Spleen (tissue), 11 donors: ENCODE measurements around the gene PCCA. TPM values are rescaled to one million over a fixed set of nuclear protein-coding genes. Genes with fewer than 3 reads are reported as not detected.

ENCODE experiments used
- DNase-seq: peaks from one replicate; pipeline ENCODE4 v3.0.0-alpha.2; 2020
- H3K27ac ChIP-seq, 8 donors: fragments of 200-600 bp; sonication (generic) in 7 of 8; 1 replicate in 4 of 8; 2 replicates in 4 of 8; pipeline versions ENCODE4 v1.5.0 to v1.8.0; 2016 to 2021; ENCODE audit warnings: inconsistent platforms in 4 of 8, mild to moderate bottlenecking in 4 of 8, moderate library complexity in 1 of 8
- H3K27me3 ChIP-seq, 7 donors: fragments of 200-600 bp; sonication (generic) in 6 of 7; replicated peaks in 1 of 7; 1 replicate in 4 of 7; 2 replicates in 3 of 7; pipeline versions ENCODE4 v1.5.0 to v1.8.0; 2016 to 2021; ENCODE audit warnings: inconsistent platforms in 3 of 7, mild to moderate bottlenecking in 1 of 7
- H3K36me3 ChIP-seq, 6 donors: fragments of 200-600 bp; sonication (generic) in 5 of 6; 1 replicate in 4 of 6; 2 replicates in 2 of 6; pipeline versions ENCODE4 v1.5.0 to v1.8.0; 2016 to 2021; ENCODE audit warnings: inconsistent platforms in 2 of 6
- H3K4me1 ChIP-seq, 6 donors: fragments of 200-600 bp; sonication (generic) in 5 of 6; 1 replicate in 3 of 6; 2 replicates in 3 of 6; pipeline versions ENCODE4 v1.5.0 to v1.8.0; 2016 to 2021; ENCODE audit warnings: inconsistent platforms in 3 of 6
- H3K4me3 ChIP-seq, 8 donors: fragments of 200-600 bp; sonication (generic) in 7 of 8; 1 replicate in 4 of 8; 2 replicates in 4 of 8; pipeline versions ENCODE4 v1.5.0 to v1.8.0; 2016 to 2021; ENCODE audit warnings: inconsistent platforms in 4 of 8, mild to moderate bottlenecking in 4 of 8, moderate library complexity in 2 of 8
- H3K9me3 ChIP-seq, 8 donors: fragments of 200-600 bp; sonication (generic) in 7 of 8; 1 replicate in 4 of 8; 2 replicates in 4 of 8; pipeline versions ENCODE4 v1.5.0 to v1.8.0; 2016 to 2021; ENCODE audit warnings: inconsistent platforms in 4 of 8
- CTCF ChIP-seq, 11 experiments: fragments of 200-600 bp in 7 of 11; fragments of 450-650 bp in 4 of 11; sonication (generic) in 4 of 11; IDR thresholded peaks in 8 of 11; conservative IDR thresholded peaks in 3 of 11; 1 replicate in 7 of 11; 2 replicates in 4 of 11; pipeline versions ENCODE4 v1.4.0 to v1.8.0; 2016 to 2021; ENCODE audit warnings: antibody characterized with exemption in 11 of 11, inconsistent platforms in 4 of 11, mild to moderate bottlenecking in 1 of 11
- POLR2A ChIP-seq, 3 donors: fragments of 450-650 bp; IDR thresholded peaks; one replicate each; pipeline ENCODE4 v1.5.1; 2017; ENCODE audit warnings: antibody characterized with exemption in 3 of 3, mild to moderate bottlenecking in 1 of 3
- POLR2AphosphoS5 ChIP-seq, 3 donors: sonication (generic); formaldehyde crosslinking; IDR thresholded peaks; one replicate each; pipeline ENCODE4 v1.5.1; 2017; ENCODE audit warnings: antibody characterized with exemption in 3 of 3
- WGBS, 5 donors: extraction: QIAGEN DNeasy Blood & Tissue Kit in 3 of 5; methylation state at CpG; one replicate each; pipeline versions ENCODE4 v1.1.5 to v1.1.7; 2013 to 2018; 5-methylcytosine and 5-hydroxymethylcytosine counted together
- intact Hi-C: fragments of 100-400 bp; cut with DNase I; formaldehyde crosslinking; loops from one replicate; pipeline ENCODE4 v1.15.0; 2023; ENCODE audit warnings: low total_unique reads
- polyA plus RNA-seq, 3 donors: library from polyadenylated mRNA; stranded (reverse); fragments of 200-250 nt; gene quantifications; one replicate each; pipeline ENCODE4 v1.2.1, GENCODE V29; 2013
- total RNA-seq, 7 donors: library from RNA; depleted of rRNA in 3 of 7; stranded (reverse); fragments of >200 nt in 3 of 7; fragmentation: NEBNext Ultra II Directional in 4 of 7; extraction: Animal tissue kit (Norgen Biotek cat#: 25700) in 4 of 7; gene quantifications; one replicate each; pipeline versions ENCODE4 v1.1.0 to v1.2.1, GENCODE V29; 2016 to 2021
- donor health status: healthy with polysubstance abuse.
- donor health status: DM: no; HTN: no; CAD: no; lungs with moderate emphysema.
- donor health status: DM: no; HTN: no; CAD: no.
- donor health status: Bipolar disorder and iron deficiency.
- donor health status: healthy.
- donor health status: DM: no; HTN: no; CAD: no.
- donor health status: DM: yes; HTN: yes; CAD: no.

The PCCA gene
- total and polyA plus RNA-seq, 10 donors = 9.3 to 54.9 (median 43.9) TPM

DNA sequence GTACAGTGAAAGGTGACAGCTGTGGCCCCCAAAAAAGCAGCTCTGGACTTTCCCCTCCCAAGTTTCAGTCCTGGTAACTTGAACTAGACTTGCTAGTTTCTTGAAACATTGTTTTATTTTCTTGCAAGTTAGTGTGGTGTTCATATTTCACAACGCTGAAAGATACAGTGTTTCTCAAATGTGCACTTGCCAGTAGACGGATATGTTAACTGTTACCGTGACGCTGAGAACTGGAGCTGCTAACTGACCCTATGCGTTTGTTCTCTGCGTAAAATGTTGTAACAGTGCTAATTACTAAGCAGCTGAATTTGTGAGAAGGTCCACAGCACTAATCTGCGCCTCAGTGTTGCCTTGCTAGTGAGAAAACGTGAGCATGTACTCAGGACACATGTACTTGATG is 420.1 kb downstream of the PCCA start:
- Histone ChIP-seq H3K9me3 (no peaks in the 10 kb centered on the region), H3K4me3 (no peak overlapping the region), H3K36me3 (no peaks in the 10 kb centered on the region), H3K27ac (no peak overlapping the region), H3K27me3 (no peaks in the 10 kb centered on the region), H3K4me1 (peaks cover 0 to 19% (median 14%) of the 10 kb centered on the region in 6 donors)
- intact Hi-C loops = no loop called here
- DNase-seq = no peak
- WGBS, 5 donors = 81 to 93% (median 90%) methylated on average over 8 of the region's 8 CpGs
- TF ChIP-seq POLR2A (IDR thresholded peaks at IDR 0.05) (no peak), POLR2AphosphoS5 (IDR thresholded peaks at IDR 0.05) (no peak), CTCF (IDR thresholded peaks at IDR 0.05 in 8 of 11, conservative IDR thresholded peaks at IDR 0.05 in 3 of 11) (no peak)

GRCh38 chr13:100510208-100510957 is 421.5 kb downstream of the PCCA start:
- Histone ChIP-seq H3K36me3 (no peaks in the 10 kb centered on the region), H3K4me1 (peaks cover 4 to 31% (median 21%) of the 10 kb centered on the region in 6 donors), H3K27me3 (no peaks in the 10 kb centered on the region), H3K27ac (no peak overlapping the region), H3K9me3 (no peaks in the 10 kb centered on the region), H3K4me3 (no peak overlapping the region)
- DNase-seq = no peak
- intact Hi-C loops = loop anchor here (5.0 to 10.0 kb wide), 2 partner anchors 276 to 593 kb away; no protein-coding TSS in a partner anchor
- WGBS, 5 donors = 93 to 98% (median 95%) methylated on average over 8 to 11 of the region's 11 CpGs
- TF ChIP-seq POLR2AphosphoS5 (IDR thresholded peaks at IDR 0.05) = no peak
- no peak for TF ChIP-seq CTCF (IDR thresholded peaks at IDR 0.05 in 8 of 11, conservative IDR thresholded peaks at IDR 0.05 in 3 of 11)
- no peak for TF ChIP-seq POLR2A (IDR thresholded peaks at IDR 0.05)

DNA sequence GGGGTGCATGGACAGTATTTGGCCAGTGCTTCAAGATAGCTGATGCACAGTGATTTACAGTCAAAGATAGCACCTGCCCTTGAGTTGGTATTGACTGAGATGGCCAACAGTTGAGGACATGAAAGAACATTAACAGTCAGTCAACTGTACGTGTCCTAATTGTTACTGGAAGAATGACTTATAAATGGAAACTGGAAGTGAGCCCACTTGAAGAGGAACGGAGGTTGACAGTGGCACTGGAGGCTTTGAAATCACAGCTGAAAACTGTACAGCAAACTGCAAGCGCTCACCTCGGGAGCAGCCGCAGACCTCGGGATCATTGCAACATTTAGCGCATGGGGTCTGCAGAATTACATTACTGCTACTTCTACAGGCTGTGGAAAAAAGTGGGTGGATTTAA is 422.6 kb downstream of the PCCA start:
- H3K4me3 ChIP-seq = no peak overlapping the region
- H3K27ac ChIP-seq = no peak overlapping the region
- 57 to 75% (median 66%) methylated on average over 7 of the region's 7 CpGs for WGBS, 5 donors
- DNase-seq = no peak
- no peaks in the 10 kb centered on the region for H3K9me3 ChIP-seq
- no peaks in the 10 kb centered on the region for H3K27me3 ChIP-seq
- TF ChIP-seq POLR2A (IDR thresholded peaks at IDR 0.05) = no peak
- intact Hi-C loops = loop anchor here (5.0 to 10.0 kb wide), 2 partner anchors 277 to 594 kb away; no protein-coding TSS in a partner anchor
- peaks cover 0 to 8% (median 0%) of the 10 kb centered on the region in 6 donors for H3K36me3 ChIP-seq
- H3K4me1 ChIP-seq = peaks cover 4 to 25% (median 15%) of the 10 kb centered on the region in 6 donors

DNA sequence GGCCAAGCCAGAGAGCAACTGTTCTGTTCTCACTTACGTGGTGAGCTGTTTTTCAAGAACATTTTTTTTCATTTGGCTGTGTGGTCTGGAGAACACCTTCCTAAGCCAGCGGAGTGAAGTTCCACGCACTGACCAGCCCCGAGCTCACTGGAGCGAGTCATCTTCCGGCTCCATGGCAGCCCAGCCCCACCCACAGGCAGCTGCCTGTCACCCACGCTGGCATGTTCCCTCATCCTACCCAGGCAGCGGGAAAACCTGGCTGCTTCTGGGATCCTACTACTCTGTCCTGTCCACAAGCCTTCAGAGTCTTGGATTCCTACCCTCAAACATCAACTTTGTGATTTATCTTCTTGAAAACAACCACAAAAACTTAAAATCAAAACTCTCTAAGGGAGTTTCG is 423.5 kb downstream of the PCCA start:
- H3K4me1 ChIP-seq = peaks cover 0 to 22% (median 8%) of the 10 kb centered on the region in 6 donors
- no peak overlapping the region for H3K27ac ChIP-seq
- TF ChIP-seq CTCF (IDR thresholded peaks at IDR 0.05 in 8 of 11, conservative IDR thresholded peaks at IDR 0.05 in 3 of 11) = no peak
- no peak for TF ChIP-seq POLR2AphosphoS5 (IDR thresholded peaks at IDR 0.05)
- TF ChIP-seq POLR2A (IDR thresholded peaks at IDR 0.05) = no peak
- H3K27me3 ChIP-seq = no peaks in the 10 kb centered on the region
- WGBS, 5 donors = 86 to 96% (median 91%) methylated on average over 9 of the region's 9 CpGs
- intact Hi-C loops = loop anchor here (5.0 to 10.0 kb wide), 2 partner anchors 278 to 595 kb away; no protein-coding TSS in a partner anchor
- DNase-seq = no peak
- no peak overlapping the region for H3K4me3 ChIP-seq
- no peaks in the 10 kb centered on the region for H3K9me3 ChIP-seq
- H3K36me3 ChIP-seq = peaks cover 0 to 8% (median 0%) of the 10 kb centered on the region in 6 donors
